Neutrophil (primary cell): ENCODE data around the gene PRPF8.

Source experiments
- H3K27ac ChIP-seq: fragments of 200-600 bp; sonication (generic); 2 replicates; pipeline ENCODE4 v1.5.1; 2016; ENCODE audit warnings: mild to moderate bottlenecking, moderate library complexity
- H3K27me3 ChIP-seq: fragments of 200-600 bp; sonication (generic); 2 replicates; pipeline ENCODE4 v1.6.0; 2016; ENCODE audit warnings: mild to moderate bottlenecking
- H3K36me3 ChIP-seq: fragments of 200-600 bp; sonication (generic); 2 replicates; pipeline ENCODE4 v1.5.1; 2017
- H3K4me1 ChIP-seq, 2 experiments: fragments of 200-600 bp in 1 of 2; sonication (generic) in 1 of 2; 1 replicate in 1 of 2; 2 replicates in 1 of 2; pipeline versions ENCODE4 v1.5.1 to v1.6.1; 2013 to 2016; ENCODE audit warnings: low read depth in 1 of 2, low read length in 1 of 2, mild to moderate bottlenecking in 1 of 2, moderate library complexity in 1 of 2; ENCODE audit not compliant: control insufficient read depth in 1 of 2, insufficient read depth in 1 of 2
- H3K4me3 ChIP-seq, 2 experiments: fragments of 200-600 bp in 1 of 2; sonication (generic) in 1 of 2; 1 replicate in 1 of 2; 2 replicates in 1 of 2; pipeline ENCODE4 v1.5.1; 2013 to 2016; ENCODE audit warnings: low read depth in 1 of 2, low read length in 1 of 2, mild to moderate bottlenecking in 1 of 2, moderate library complexity in 1 of 2
- H3K9me3 ChIP-seq: fragments of 200-600 bp; sonication (generic); 2 replicates; pipeline ENCODE4 v1.5.1; 2016
- TF ChIP-seq, protein P1 (sequence below): fragments of 200-600 bp; sonication (generic); IDR thresholded peaks from 2 replicates; pipeline ENCODE4 v1.5.1; 2016; ENCODE audit warnings: antibody characterized with exemption

The PRPF8 gene

GRCh38 chr17:1604831-1605528 is 79.7 kb downstream of the PRPF8 start:
- peaks cover 68% of the 10 kb centered on the region for H3K36me3 ChIP-seq
- H3K4me3 ChIP-seq: no peak overlapping the region
- H3K27me3 ChIP-seq: peaks cover 24% of the 10 kb centered on the region
- H3K9me3 ChIP-seq: peaks cover 13% of the 10 kb centered on the region
- peaks cover 16 to 25% of the 10 kb centered on the region in 2 experiments for H3K4me1 ChIP-seq
- peak overlapping the region; percentile 16 for H3K27ac ChIP-seq
- TF ChIP-seq, protein P1, sequence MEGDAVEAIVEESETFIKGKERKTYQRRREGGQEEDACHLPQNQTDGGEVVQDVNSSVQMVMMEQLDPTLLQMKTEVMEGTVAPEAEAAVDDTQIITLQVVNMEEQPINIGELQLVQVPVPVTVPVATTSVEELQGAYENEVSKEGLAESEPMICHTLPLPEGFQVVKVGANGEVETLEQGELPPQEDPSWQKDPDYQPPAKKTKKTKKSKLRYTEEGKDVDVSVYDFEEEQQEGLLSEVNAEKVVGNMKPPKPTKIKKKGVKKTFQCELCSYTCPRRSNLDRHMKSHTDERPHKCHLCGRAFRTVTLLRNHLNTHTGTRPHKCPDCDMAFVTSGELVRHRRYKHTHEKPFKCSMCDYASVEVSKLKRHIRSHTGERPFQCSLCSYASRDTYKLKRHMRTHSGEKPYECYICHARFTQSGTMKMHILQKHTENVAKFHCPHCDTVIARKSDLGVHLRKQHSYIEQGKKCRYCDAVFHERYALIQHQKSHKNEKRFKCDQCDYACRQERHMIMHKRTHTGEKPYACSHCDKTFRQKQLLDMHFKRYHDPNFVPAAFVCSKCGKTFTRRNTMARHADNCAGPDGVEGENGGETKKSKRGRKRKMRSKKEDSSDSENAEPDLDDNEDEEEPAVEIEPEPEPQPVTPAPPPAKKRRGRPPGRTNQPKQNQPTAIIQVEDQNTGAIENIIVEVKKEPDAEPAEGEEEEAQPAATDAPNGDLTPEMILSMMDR: no peak

DNA sequence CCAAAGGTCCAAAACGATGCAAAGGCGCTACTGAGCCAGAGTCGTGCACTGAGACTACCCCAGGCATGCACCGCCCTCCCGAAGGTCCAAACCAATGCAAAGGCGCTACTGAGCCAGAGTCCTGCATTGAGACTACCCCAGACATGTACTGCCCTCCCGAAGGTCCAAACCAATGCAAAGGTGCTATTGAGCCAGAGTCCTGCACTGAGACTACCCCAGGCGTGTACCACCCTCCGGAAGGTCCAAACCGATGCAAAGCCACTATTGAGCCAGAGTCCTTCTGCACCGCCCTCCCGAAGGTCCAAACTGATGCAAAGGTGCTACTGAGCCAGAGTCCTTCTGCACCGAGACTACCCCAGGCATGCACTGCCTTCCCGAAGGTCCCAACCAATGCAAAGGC is 83.1 kb downstream of the PRPF8 start:
- Histone ChIP-seq H3K9me3 (peaks cover 13% of the 10 kb centered on the region), H3K27me3 (peaks cover 24% of the 10 kb centered on the region), H3K36me3 (peaks cover 55% of the 10 kb centered on the region), H3K4me3 (no peak overlapping the region), H3K4me1 (peaks cover 2 to 4% of the 10 kb centered on the region in 2 experiments), H3K27ac (no peak overlapping the region)
- TF ChIP-seq, protein P1: no peak
